COR-L47 (cell line): ENCODE results near the gene SERTAD1.
"Not testable (repeated sequence)": the region's sequence is repeated elsewhere in the genome, so short reads cannot be mapped to it uniquely, and the experiment has no call there.

ENCODE experiments used
- DNase-seq: peaks from one replicate; lab custom pipeline; 2025; lab: John Stamatoyannopoulos, UW

SERTAD1 gene

GRCh38 chr19:40425450-40426287 is at the start of gene SERTAD1:
TSS of gene SERTAD1 (minus strand) at chr19:40425992. CDS start at chr19:40423546, 2,446 bp downstream.
- peak; percentile 99 for DNase-seq

GRCh38 chr19:40474737-40475136 is 48.9 kb upstream of the SERTAD1 start:
- DNase-seq = no peak

GRCh38 chr19:40472516-40472915 is 46.7 kb upstream of the SERTAD1 start:
- DNase-seq = no peak

GRCh38 chr19:40471111-40471510 is 45.3 kb upstream of the SERTAD1 start:
- DNase-seq = no peak

GRCh38 chr19:40469011-40469410 is 43.2 kb upstream of the SERTAD1 start:
- no peak for DNase-seq

GRCh38 chr19:40466985-40467734 is 41.4 kb upstream of the SERTAD1 start, which contains the start of gene SPTBN4:
TSS of gene SPTBN4 (plus strand) at chr19:40467001. CDS start at chr19:40472622, 5,621 bp downstream.
- no peak for DNase-seq

GRCh38 chr19:40466219-40466984 is 40.6 kb upstream of the SERTAD1 start:
- no peak for DNase-seq

GRCh38 chr19:40465557-40466218 is 39.9 kb upstream of the SERTAD1 start, which contains the start of gene BLVRB:
TSS of gene BLVRB (minus strand) at chr19:40465745. CDS start at chr19:40465688, 57 bp downstream.
- DNase-seq = peak; percentile 80

GRCh38 chr19:40465025-40465556 is 39.3 kb upstream of the SERTAD1 start:
- DNase-seq = no peak

GRCh38 chr19:40464059-40465024 is 38.5 kb upstream of the SERTAD1 start:
- peak; percentile 54 for DNase-seq

GRCh38 chr19:40463587-40464037 is 37.8 kb upstream of the SERTAD1 start:
- not testable (repeated sequence) for DNase-seq

- DNase-seq = no peak
Measured at GRCh38 chr19:40461669-40462221, 36.0 kb upstream of the SERTAD1 start.

GRCh38 chr19:40460185-40460584 is 34.4 kb upstream of the SERTAD1 start:
- DNase-seq = no peak

- no peak for DNase-seq
Measured at GRCh38 chr19:40458597-40458974, 32.8 kb upstream of the SERTAD1 start.

- DNase-seq = no peak
Measured at GRCh38 chr19:40457953-40458596, 32.3 kb upstream of the SERTAD1 start.

GRCh38 chr19:40457048-40457447 is 31.3 kb upstream of the SERTAD1 start:
- DNase-seq = no peak

GRCh38 chr19:40453943-40454342 is 28.2 kb upstream of the SERTAD1 start:
- DNase-seq = not testable (repeated sequence)

- DNase-seq = no peak
Measured at GRCh38 chr19:40453151-40453735, 27.5 kb upstream of the SERTAD1 start.

- DNase-seq = no peak
Measured at GRCh38 chr19:40452016-40452415, 26.2 kb upstream of the SERTAD1 start.
